Panc1 (cell line): ENCODE results near the gene TPRA1. TPM values are rescaled to one million over a fixed set of nuclear protein-coding genes. Genes with fewer than 3 reads are reported as not detected.

Experiments used
- ATAC-seq: fragments of 200-7000 bp; cut with Tn5 transposase; 2 replicates; pipeline ENCODE4 v1.9.1; 2020; ENCODE audit warnings: mild to moderate bottlenecking, moderate library complexity
- BruUV-seq: library from RNA; stranded (reverse); fragments of 400-500 nt; replicated peaks from 2 replicates; lab custom pipeline; 2021; lab: Mats Ljungman, UMichigan
- CTCF ChIA-PET: fragments of 300-600 bp; sonication (Branson Sonifier 250); formaldehyde crosslinking; loops from one replicate; lab custom pipeline; 2022; ENCODE audit warnings: antibody characterized with exemption; lab: Charles Lee
- POLR2A ChIA-PET: fragments of 300-600 bp; sonication (Branson Sonifier 250); formaldehyde crosslinking; loops from one replicate; lab custom pipeline; 2022; ENCODE audit warnings: antibody characterized with exemption; lab: Charles Lee
- DNase-seq: peaks from one replicate; pipeline ENCODE4 v3.0.0-alpha.2; 2010; ENCODE audit warnings: low read depth, low spot score
- H3K27ac ChIP-seq: 2 replicates; pipeline ENCODE4 v1.5.1; 2011; ENCODE audit warnings: mild to moderate bottlenecking, low read length, inconsistent platforms
- H3K27me3 ChIP-seq: fragments of 200-500 bp; sonication (Bioruptor generic); 2 replicates; pipeline ENCODE4 v1.6.0; 2014; ENCODE audit warnings: low read length, inconsistent platforms; ENCODE audit not compliant: control insufficient read depth, insufficient read depth
- H3K36me3 ChIP-seq: fragments of 200-500 bp; sonication (Bioruptor generic); 2 replicates; pipeline ENCODE4 v1.5.1; 2014; ENCODE audit warnings: inconsistent platforms, mild to moderate bottlenecking, low read length, moderate library complexity; ENCODE audit not compliant: control insufficient read depth, insufficient read depth
- H3K4me1 ChIP-seq: 2 replicates; pipeline ENCODE4 v1.5.1; 2011; ENCODE audit warnings: inconsistent platforms, mild to moderate bottlenecking, low read length, moderate library complexity; ENCODE audit not compliant: control insufficient read depth, insufficient read depth
- H3K4me3 ChIP-seq, 2 experiments: 2 replicates each; pipeline ENCODE4 v1.5.1; 2011 to 2012; ENCODE audit warnings: low read depth in 2 of 2, low read length in 2 of 2, mild to moderate bottlenecking in 2 of 2, inconsistent platforms in 1 of 2, moderate library complexity in 1 of 2
- H3K9me3 ChIP-seq: fragments of 200-500 bp; sonication (Bioruptor generic); 2 replicates; pipeline ENCODE4 v1.5.1; 2014; ENCODE audit warnings: low read depth, mild to moderate bottlenecking, inconsistent platforms, low read length, moderate library complexity; ENCODE audit not compliant: control insufficient read depth, insufficient read depth
- POLR2AphosphoS5 ChIP-seq: IDR thresholded peaks from 2 replicates; pipeline ENCODE4 v1.6.1; 2012; ENCODE audit warnings: mild to moderate bottlenecking, low read depth, low read length, moderate library complexity
- SIN3A ChIP-seq: IDR thresholded peaks from 2 replicates; pipeline ENCODE4 v1.6.1; 2012; ENCODE audit warnings: low read depth, mild to moderate bottlenecking, low read length, moderate library complexity, borderline replicate concordance; ENCODE audit not compliant: insufficient read depth
- TCF7L2 ChIP-seq: IDR thresholded peaks from 2 replicates; pipeline ENCODE4 v1.6.1; 2011; ENCODE audit warnings: mild to moderate bottlenecking, low read depth, low read length, inconsistent platforms
- in situ Hi-C: cut with HindIII; loops from 2 replicates; pipeline ENCODE4 v1.10.0; 2016; ENCODE audit warnings: low sequenced_read_pairs, low pct_unique_long_range_greater_than_20kb
- intact Hi-C: fragments of 100-400 bp; cut with micrococcal nuclease; formaldehyde crosslinking; loops from one replicate; pipeline ENCODE4 v1.10.0; 2022; ENCODE audit not compliant: unreplicated experiment
- total RNA-seq: library from RNA; stranded (reverse); gene quantifications from one replicate; pipeline ENCODE4 v1.2.1, GENCODE V29; 2021; ENCODE audit not compliant: unreplicated experiment
- TF ChIP-seq, protein P1 (sequence below), 2 experiments: IDR thresholded peaks; 2 replicates each; pipeline ENCODE4 v1.6.1; 2011 to 2012; ENCODE audit warnings: low read depth in 2 of 2, control low read depth in 1 of 2, low read length in 1 of 2, mild to moderate bottlenecking in 1 of 2, moderate library complexity in 1 of 2; ENCODE audit not compliant: insufficient read depth in 1 of 2
- TF ChIP-seq, protein P2 (sequence below): fragments of 450-650 bp; IDR thresholded peaks from 2 replicates; pipeline ENCODE4 v1.5.1; 2017; ENCODE audit warnings: mild to moderate bottlenecking

The TPRA1 gene
- total RNA-seq, 1 experiment from 2014 or later, result 42.6 TPM

DNA sequence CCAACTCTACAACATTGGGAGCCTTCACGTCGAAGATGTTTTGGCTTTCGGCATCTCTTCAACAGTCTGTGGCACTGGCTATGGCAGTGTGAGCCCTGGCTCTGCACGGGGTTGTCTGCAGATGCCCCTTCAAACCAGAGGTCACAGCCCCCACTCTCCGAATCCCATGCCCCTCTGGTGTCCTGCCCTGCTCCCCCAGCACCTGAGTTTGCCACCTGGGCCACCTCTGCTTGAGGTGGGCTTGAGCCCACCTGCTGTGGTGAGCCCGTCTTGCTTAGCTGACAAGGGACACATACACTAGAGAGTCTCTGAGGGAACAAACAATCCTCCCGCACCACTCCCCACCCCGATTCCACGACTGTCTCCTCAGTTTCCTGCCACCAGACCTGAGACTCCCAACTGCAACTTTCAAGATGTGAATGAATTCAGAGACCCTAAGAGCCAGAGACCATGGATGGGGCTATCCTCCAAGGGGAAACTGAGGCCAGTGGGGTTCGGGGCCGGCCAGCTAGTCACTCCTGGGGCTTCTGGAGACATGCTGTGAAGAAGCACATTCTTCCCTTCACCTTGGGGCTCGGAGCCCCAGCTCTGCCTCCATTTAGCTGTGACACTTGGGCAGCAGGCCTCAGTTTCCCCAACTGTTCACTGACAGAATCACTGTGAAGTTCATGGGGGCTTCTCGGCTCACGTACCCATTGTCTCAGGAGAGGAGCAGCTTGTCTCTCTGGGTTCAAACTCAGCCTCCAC lies 44.6 kb downstream of the TPRA1 start:
- no peaks in the 10 kb centered on the region for H3K36me3 ChIP-seq
- ATAC-seq (no peak), DNase-seq (no peak)
- TF ChIP-seq, protein P1, sequence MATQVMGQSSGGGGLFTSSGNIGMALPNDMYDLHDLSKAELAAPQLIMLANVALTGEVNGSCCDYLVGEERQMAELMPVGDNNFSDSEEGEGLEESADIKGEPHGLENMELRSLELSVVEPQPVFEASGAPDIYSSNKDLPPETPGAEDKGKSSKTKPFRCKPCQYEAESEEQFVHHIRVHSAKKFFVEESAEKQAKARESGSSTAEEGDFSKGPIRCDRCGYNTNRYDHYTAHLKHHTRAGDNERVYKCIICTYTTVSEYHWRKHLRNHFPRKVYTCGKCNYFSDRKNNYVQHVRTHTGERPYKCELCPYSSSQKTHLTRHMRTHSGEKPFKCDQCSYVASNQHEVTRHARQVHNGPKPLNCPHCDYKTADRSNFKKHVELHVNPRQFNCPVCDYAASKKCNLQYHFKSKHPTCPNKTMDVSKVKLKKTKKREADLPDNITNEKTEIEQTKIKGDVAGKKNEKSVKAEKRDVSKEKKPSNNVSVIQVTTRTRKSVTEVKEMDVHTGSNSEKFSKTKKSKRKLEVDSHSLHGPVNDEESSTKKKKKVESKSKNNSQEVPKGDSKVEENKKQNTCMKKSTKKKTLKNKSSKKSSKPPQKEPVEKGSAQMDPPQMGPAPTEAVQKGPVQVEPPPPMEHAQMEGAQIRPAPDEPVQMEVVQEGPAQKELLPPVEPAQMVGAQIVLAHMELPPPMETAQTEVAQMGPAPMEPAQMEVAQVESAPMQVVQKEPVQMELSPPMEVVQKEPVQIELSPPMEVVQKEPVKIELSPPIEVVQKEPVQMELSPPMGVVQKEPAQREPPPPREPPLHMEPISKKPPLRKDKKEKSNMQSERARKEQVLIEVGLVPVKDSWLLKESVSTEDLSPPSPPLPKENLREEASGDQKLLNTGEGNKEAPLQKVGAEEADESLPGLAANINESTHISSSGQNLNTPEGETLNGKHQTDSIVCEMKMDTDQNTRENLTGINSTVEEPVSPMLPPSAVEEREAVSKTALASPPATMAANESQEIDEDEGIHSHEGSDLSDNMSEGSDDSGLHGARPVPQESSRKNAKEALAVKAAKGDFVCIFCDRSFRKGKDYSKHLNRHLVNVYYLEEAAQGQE (IDR thresholded peaks at IDR 0.05; ENCODE audit: insufficient read depth in 1 of 2, low read depth in 2 of 2, low read length in 1 of 2), result no peak
- TF ChIP-seq, protein P2, sequence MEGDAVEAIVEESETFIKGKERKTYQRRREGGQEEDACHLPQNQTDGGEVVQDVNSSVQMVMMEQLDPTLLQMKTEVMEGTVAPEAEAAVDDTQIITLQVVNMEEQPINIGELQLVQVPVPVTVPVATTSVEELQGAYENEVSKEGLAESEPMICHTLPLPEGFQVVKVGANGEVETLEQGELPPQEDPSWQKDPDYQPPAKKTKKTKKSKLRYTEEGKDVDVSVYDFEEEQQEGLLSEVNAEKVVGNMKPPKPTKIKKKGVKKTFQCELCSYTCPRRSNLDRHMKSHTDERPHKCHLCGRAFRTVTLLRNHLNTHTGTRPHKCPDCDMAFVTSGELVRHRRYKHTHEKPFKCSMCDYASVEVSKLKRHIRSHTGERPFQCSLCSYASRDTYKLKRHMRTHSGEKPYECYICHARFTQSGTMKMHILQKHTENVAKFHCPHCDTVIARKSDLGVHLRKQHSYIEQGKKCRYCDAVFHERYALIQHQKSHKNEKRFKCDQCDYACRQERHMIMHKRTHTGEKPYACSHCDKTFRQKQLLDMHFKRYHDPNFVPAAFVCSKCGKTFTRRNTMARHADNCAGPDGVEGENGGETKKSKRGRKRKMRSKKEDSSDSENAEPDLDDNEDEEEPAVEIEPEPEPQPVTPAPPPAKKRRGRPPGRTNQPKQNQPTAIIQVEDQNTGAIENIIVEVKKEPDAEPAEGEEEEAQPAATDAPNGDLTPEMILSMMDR, result no peak
- no peak for TF ChIP-seq TCF7L2
- no peak for TF ChIP-seq SIN3A
- TF ChIP-seq POLR2AphosphoS5, result no peak
- intact Hi-C loops (loop anchor here (5.0 to 10.0 kb wide), 2 partner anchors 791 to 859 kb away; no protein-coding TSS in a partner anchor), in situ Hi-C loops (no loop called here)
- BruUV-seq, result no TSS peak
- H3K27me3 ChIP-seq, result no peaks in the 10 kb centered on the region
- ChIA-PET POLR2A (no interaction called here), CTCF (interaction anchor here (0.6 kb wide), 3 partner anchors 9 to 1150 kb away, joined by 3 read pairs; no protein-coding TSS in a partner anchor)
- H3K27ac ChIP-seq, result no peak overlapping the region
- no peaks in the 10 kb centered on the region for H3K9me3 ChIP-seq
- H3K4me3 ChIP-seq, result no peak overlapping the region
- peaks cover 4% of the 10 kb centered on the region; the same call in 1 of the 2 replicates for H3K4me1 ChIP-seq

DNA sequence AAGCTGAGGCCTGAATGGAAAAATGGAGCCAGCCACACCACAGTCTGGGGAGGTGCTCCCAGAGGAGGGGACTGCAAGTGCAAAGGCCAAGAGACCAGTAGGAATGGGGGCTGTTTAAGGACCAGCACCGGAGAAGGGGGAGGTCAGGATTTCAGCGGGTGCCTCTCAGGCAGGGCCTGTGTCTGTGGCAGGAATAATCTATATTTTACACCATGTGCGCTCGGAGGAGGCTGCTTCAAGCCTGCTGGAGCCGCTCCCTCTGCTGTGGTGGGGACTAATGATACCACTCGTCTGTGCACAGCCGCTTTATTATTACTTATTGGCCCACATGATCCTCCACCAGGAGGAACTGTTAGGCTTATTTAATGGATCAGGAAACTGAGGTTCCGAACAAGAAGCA lies 45.3 kb downstream of the TPRA1 start:
- Histone ChIP-seq H3K4me1 (peaks cover 4% of the 10 kb centered on the region; the same call in 1 of the 2 replicates), H3K36me3 (no peaks in the 10 kb centered on the region), H3K9me3 (no peaks in the 10 kb centered on the region), H3K27me3 (no peaks in the 10 kb centered on the region), H3K27ac (no peak overlapping the region), H3K4me3 (no peak overlapping the region)
- CTCF ChIA-PET, result interaction anchor here (0.6 kb wide), 3 partner anchors 10 to 1150 kb away, joined by 3 read pairs; no protein-coding TSS in a partner anchor
- BruUV-seq, result no TSS peak
- POLR2A ChIA-PET, result no interaction called here
- no peak for ATAC-seq
- intact Hi-C loops, result loop anchor here (5.0 to 10.0 kb wide), 2 partner anchors 790 to 858 kb away; no protein-coding TSS in a partner anchor
- in situ Hi-C loops, result no loop called here
- TF ChIP-seq SIN3A (no peak), TCF7L2 (no peak), POLR2AphosphoS5 (no peak)
- TF ChIP-seq, protein P1 (IDR thresholded peaks at IDR 0.05; ENCODE audit: insufficient read depth in 1 of 2, low read depth in 2 of 2, low read length in 1 of 2), result no peak
- TF ChIP-seq, protein P2, result no peak
- no peak for DNase-seq
